ENCODE measurements around the gene BAAT.

BAAT gene

GRCh38 chr9:101397746-101398067, 12.9 kb upstream of the BAAT start:
- POLR2A ChIA-PET: no interaction called here
- no peak for TF ChIP-seq ZNF426 (tag by site-specific recombination; IDR thresholded peaks at IDR 0.05)
- no peak for TF ChIP-seq MZF1 (tag by site-specific recombination; IDR thresholded peaks at IDR 0.05; ENCODE audit: borderline replicate concordance)
- Histone ChIP-seq H3K4me1 (ENCODE audit: control insufficient read depth, insufficient read depth, low read length) (no peaks in the 10 kb centered on the region), H3K27ac (ENCODE audit: extremely low read depth, low read depth, low read length) (no peak overlapping the region), H3K4me3 (ENCODE audit: low read depth, low read length) (peak overlapping the region; percentile 84), H3K36me3 (ENCODE audit: control insufficient read depth in 2 of 2, insufficient read depth in 1 of 2, low read length in 2 of 2) (peaks cover 14 to 63% of the 10 kb centered on the region in 2 experiments), H3K9me3 (ENCODE audit: control insufficient read depth, insufficient read depth, low read depth, low read length) (no peaks in the 10 kb centered on the region)
- CTCF ChIA-PET: interaction anchor here (0.6 to 2.3 kb wide), 2 partner anchors 9 to 61 kb away, joined by 3 to 16 read pairs; no protein-coding TSS in a partner anchor

- H3K36me3 ChIP-seq (ENCODE audit: control insufficient read depth in 2 of 2, insufficient read depth in 1 of 2, low read length in 2 of 2): peaks cover 4 to 46% of the 10 kb centered on the region in 2 experiments; a peak in 2 of 3 replicates
- H3K4me3 ChIP-seq (ENCODE audit: low read depth, low read length): no peak overlapping the region
- H3K9me3 ChIP-seq (ENCODE audit: control insufficient read depth, insufficient read depth, low read depth, low read length): no peaks in the 10 kb centered on the region
- TF ChIP-seq ZNF239 (tag by site-specific recombination; IDR thresholded peaks at IDR 0.05): no peak
- no peak for TF ChIP-seq ZNF792 (tag by site-specific recombination; IDR thresholded peaks at IDR 0.05)
- TF ChIP-seq TCF7L2 (IDR thresholded peaks at IDR 0.05; ENCODE audit: borderline replicate concordance, low read depth, low read length): no peak
- TF ChIP-seq MZF1 (tag by site-specific recombination; IDR thresholded peaks at IDR 0.05; ENCODE audit: borderline replicate concordance): no peak
- TF ChIP-seq ZNF112 (tag by site-specific recombination; IDR thresholded peaks at IDR 0.05): no peak
- no peak for TF ChIP-seq ZNF510 (tag by site-specific recombination; IDR thresholded peaks at IDR 0.05; ENCODE audit: insufficient replicate concordance)
- no peak for TF ChIP-seq KLF17 (tag by site-specific recombination; IDR thresholded peaks at IDR 0.05)
- no peak for TF ChIP-seq ZNF132 (tag by site-specific recombination; IDR thresholded peaks at IDR 0.05; ENCODE audit: borderline replicate concordance)
- no peak for TF ChIP-seq HIC1 (tag by site-specific recombination; IDR thresholded peaks at IDR 0.05)
- TF ChIP-seq SP7 (tag by site-specific recombination; IDR thresholded peaks at IDR 0.05): no peak
- TF ChIP-seq ZNF449 (tag by site-specific recombination; IDR thresholded peaks at IDR 0.05): no peak
- TF ChIP-seq ZNF548 (tag by site-specific recombination; IDR thresholded peaks at IDR 0.05): no peak
- TF ChIP-seq ZBTB6 (tag by site-specific recombination; IDR thresholded peaks at IDR 0.05): no peak
- no peak for TF ChIP-seq GLI4 (tag by site-specific recombination; IDR thresholded peaks at IDR 0.05)
- TF ChIP-seq ZNF645 (tag by site-specific recombination; IDR thresholded peaks at IDR 0.05): no peak
- no peak for TF ChIP-seq PRDM10 (tag by site-specific recombination; IDR thresholded peaks at IDR 0.05)
- TF ChIP-seq ZNF596 (tag by site-specific recombination; IDR thresholded peaks at IDR 0.05): no peak
- CTCF ChIA-PET: interaction anchor here (0.7 kb wide), 1 partner anchor 106 kb away, joined by 5 read pairs; no protein-coding TSS in a partner anchor
- H3K27ac ChIP-seq (ENCODE audit: extremely low read depth, low read depth, low read length): no peak overlapping the region
- POLR2A ChIA-PET: interaction anchor here (0.7 kb wide), 1 partner anchor 134 kb away, joined by 3 read pairs; no protein-coding TSS in a partner anchor
- H3K4me1 ChIP-seq (ENCODE audit: control insufficient read depth, insufficient read depth, low read length): no peaks in the 10 kb centered on the region
Measured at GRCh38 chr9:101394687-101395086, 9.9 kb upstream of the BAAT start.

All from HEK293 (cell line).